SK-N-SH treated with all-trans-retinoic acid at 6 μM for 48 hours (cell line): ENCODE results near the gene REXO2.

ENCODE experiments used
- ATAC-seq: fragments of 200-7000 bp; cut with Tn5 transposase; 3 replicates; pipeline ENCODE4 v1.9.1; 2020; ENCODE audit warnings: mild to moderate bottlenecking, moderate library complexity
- ARNTL ChIP-seq: fragments of 450-650 bp; formaldehyde crosslinking; IDR thresholded peaks from 2 replicates; pipeline ENCODE4 v1.5.0; 2020; ENCODE audit warnings: low read depth, mild to moderate bottlenecking, moderate library complexity, borderline replicate concordance
- BACH2 ChIP-seq: fragments of 250-450 bp; sonication (Bioruptor Pico); IDR thresholded peaks from 2 replicates; pipeline ENCODE4 v1.9.0; 2021; ENCODE audit warnings: mild to moderate bottlenecking, borderline replicate concordance
- CSDC2 ChIP-seq: fragments of 250-450 bp; sonication (Bioruptor Pico); IDR thresholded peaks from 2 replicates; pipeline ENCODE4 v1.5.0; 2020; ENCODE audit warnings: mild to moderate bottlenecking, moderate library complexity
- CSRNP3 ChIP-seq: fragments of 250-450 bp; sonication (Bioruptor Pico); IDR thresholded peaks from 2 replicates; pipeline ENCODE4 v1.5.1; 2021; ENCODE audit warnings: mild to moderate bottlenecking, moderate library complexity
- ESRRG ChIP-seq: fragments of 250-450 bp; sonication (Bioruptor Pico); IDR thresholded peaks from 2 replicates; pipeline ENCODE4 v1.6.1; 2021; ENCODE audit warnings: mild to moderate bottlenecking
- GLIS3 ChIP-seq: fragments of 250-450 bp; sonication (Bioruptor Pico); IDR thresholded peaks from 2 replicates; pipeline ENCODE4 v1.5.0; 2020; ENCODE audit warnings: mild to moderate bottlenecking, moderate library complexity
- ISL1 ChIP-seq: fragments of 250-450 bp; sonication (Bioruptor Pico); IDR thresholded peaks from 2 replicates; pipeline ENCODE4 v2.1.2; 2022; ENCODE audit warnings: mild to moderate bottlenecking, moderate library complexity
- OSR1 ChIP-seq: fragments of 250-450 bp; sonication (Bioruptor Pico); IDR thresholded peaks from 2 replicates; pipeline ENCODE4 v1.8.0; 2022; ENCODE audit warnings: moderate library complexity, mild to moderate bottlenecking, inconsistent platforms
- PATZ1 ChIP-seq: fragments of 250-450 bp; sonication (Bioruptor Pico); IDR thresholded peaks from 2 replicates; pipeline ENCODE4 v1.8.0; 2020; ENCODE audit warnings: mild to moderate bottlenecking, moderate library complexity, borderline replicate concordance
- POU6F1 ChIP-seq: fragments of 250-450 bp; sonication (Bioruptor Pico); IDR thresholded peaks from 2 replicates; pipeline ENCODE4 v1.8.0; 2021; ENCODE audit warnings: low read depth, mild to moderate bottlenecking, moderate library complexity, borderline replicate concordance
- PPARA ChIP-seq: fragments of 250-450 bp; sonication (Bioruptor Pico); IDR thresholded peaks from 2 replicates; pipeline ENCODE4 v1.5.0; 2020; ENCODE audit warnings: mild to moderate bottlenecking, borderline replicate concordance
- RARB ChIP-seq: fragments of 250-450 bp; sonication (Bioruptor Pico); IDR thresholded peaks from 2 replicates; pipeline ENCODE4 v1.8.0; 2021; ENCODE audit warnings: mild to moderate bottlenecking, moderate library complexity
- TOX ChIP-seq: fragments of 250-450 bp; sonication (Bioruptor Pico); IDR thresholded peaks from 2 replicates; pipeline ENCODE4 v1.8.0; 2021; ENCODE audit warnings: mild to moderate bottlenecking, moderate library complexity, borderline replicate concordance
- TSHZ2 ChIP-seq: fragments of 250-450 bp; sonication (Bioruptor Pico); IDR thresholded peaks from 2 replicates; pipeline ENCODE4 v1.5.0; 2020; ENCODE audit warnings: mild to moderate bottlenecking, moderate library complexity
- ZC3H10 ChIP-seq: fragments of 250-450 bp; sonication (Bioruptor Pico); IDR thresholded peaks from 2 replicates; pipeline ENCODE4 v1.5.1; 2021; ENCODE audit warnings: mild to moderate bottlenecking, moderate library complexity
- ZFP3 ChIP-seq: fragments of 250-450 bp; sonication (Bioruptor Pico); IDR thresholded peaks from 2 replicates; pipeline ENCODE4 v1.5.0; 2020; ENCODE audit warnings: mild to moderate bottlenecking, moderate library complexity
- ZFP30 ChIP-seq: fragments of 450-650 bp; formaldehyde crosslinking; IDR thresholded peaks from 2 replicates; pipeline ENCODE4 v1.5.0; 2022; ENCODE audit warnings: mild to moderate bottlenecking, moderate library complexity
- ZNF565 ChIP-seq: fragments of 450-650 bp; formaldehyde crosslinking; conservative IDR thresholded peaks from 2 replicates; pipeline ENCODE4 v1.5.0; 2020; ENCODE audit warnings: low read depth, mild to moderate bottlenecking, moderate library complexity
- ZNF70 ChIP-seq: fragments of 450-650 bp; formaldehyde crosslinking; IDR thresholded peaks from 2 replicates; pipeline ENCODE4 v1.5.0; 2020; ENCODE audit warnings: mild to moderate bottlenecking, moderate library complexity
- ZNF8 ChIP-seq: fragments of 450-650 bp; formaldehyde crosslinking; IDR thresholded peaks from 2 replicates; pipeline ENCODE4 v1.5.0; 2020; ENCODE audit warnings: mild to moderate bottlenecking, moderate library complexity

REXO2 gene

DNA sequence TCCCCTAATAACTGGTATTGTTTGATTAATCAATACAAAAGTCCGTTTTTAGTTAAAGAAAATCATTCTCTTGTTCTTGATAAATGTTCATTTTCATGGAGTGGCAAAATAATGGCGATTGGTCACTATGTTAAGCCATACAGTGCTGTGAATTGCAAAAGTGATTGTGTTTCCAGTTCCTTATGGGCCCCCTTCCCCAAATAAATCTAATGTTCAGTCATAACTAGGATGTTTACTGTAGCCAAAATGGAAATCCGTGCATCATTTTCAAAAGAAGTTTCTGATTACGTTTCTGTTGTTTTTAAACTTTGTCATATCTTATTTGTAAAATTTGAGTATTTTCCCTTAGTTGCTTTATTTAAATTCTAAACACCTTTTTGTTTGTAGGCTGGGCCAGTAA, 38.0 kb upstream of the REXO2 start (continued):
- no peak for TF ChIP-seq PATZ1 (CRISPR knock-in tag)
- no peak for TF ChIP-seq ZNF70 (CRISPR knock-in tag)

- ATAC-seq, result no peak
- no peak for TF ChIP-seq CSDC2 (CRISPR knock-in tag)
- no peak for TF ChIP-seq GLIS3 (CRISPR knock-in tag)
- no peak for TF ChIP-seq POU6F1 (CRISPR knock-in tag)
- no peak for TF ChIP-seq ZFP30 (CRISPR knock-in tag)
- no peak for TF ChIP-seq TSHZ2 (CRISPR knock-in tag)
- TF ChIP-seq BACH2 (CRISPR knock-in tag), result no peak
- no peak for TF ChIP-seq PATZ1 (CRISPR knock-in tag)
- no peak for TF ChIP-seq ZFP3
- no peak for TF ChIP-seq ZNF565
- TF ChIP-seq TOX (CRISPR knock-in tag), result no peak
- TF ChIP-seq ISL1 (CRISPR knock-in tag), result no peak
- TF ChIP-seq ESRRG (CRISPR knock-in tag), result no peak
- no peak for TF ChIP-seq ZC3H10 (CRISPR knock-in tag)
These were observed 26.3 kb upstream of the REXO2 start for GRCh38 chr11:114412946-114413345.

GRCh38 chr11:114413958-114414357, 25.3 kb upstream of the REXO2 start:
- ATAC-seq, result no peak
- TF ChIP-seq OSR1 (CRISPR knock-in tag), result no peak

DNA sequence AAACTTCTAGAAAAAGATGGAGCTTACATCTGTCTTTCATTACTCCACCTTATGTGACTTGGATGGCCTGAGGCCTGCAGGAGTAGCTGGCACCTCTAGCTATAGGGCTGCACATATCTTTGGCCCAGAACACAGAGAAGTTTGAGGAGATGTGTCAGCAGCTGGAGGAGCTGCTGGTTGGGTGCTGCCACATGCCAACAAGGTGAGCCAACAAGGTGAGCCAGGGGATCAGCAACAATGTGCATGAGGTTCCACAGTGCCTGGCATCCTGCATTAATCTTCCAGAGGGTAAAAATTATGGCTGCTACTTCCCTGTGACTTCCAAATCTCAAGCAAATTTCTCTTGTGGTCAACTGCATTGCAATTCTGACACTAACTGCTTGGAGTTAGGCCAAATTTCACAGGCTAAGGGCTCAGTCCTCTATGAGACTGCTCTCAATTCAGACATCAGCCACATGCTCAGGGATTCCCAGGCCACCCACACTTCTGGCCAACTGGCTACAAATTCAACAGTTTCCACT, 22.8 kb upstream of the REXO2 start:
- no peak for ATAC-seq

More for the DNA sequence above, 22.8 kb upstream of the REXO2 start:
- TF ChIP-seq CSDC2 (CRISPR knock-in tag), result no peak
- no peak for TF ChIP-seq TSHZ2 (CRISPR knock-in tag)
- no peak for TF ChIP-seq ISL1 (CRISPR knock-in tag)
- no peak for TF ChIP-seq CSRNP3 (CRISPR knock-in tag)
- no peak for TF ChIP-seq ESRRG (CRISPR knock-in tag)
- TF ChIP-seq PATZ1 (CRISPR knock-in tag), result no peak
- TF ChIP-seq ZFP30 (CRISPR knock-in tag), result no peak
- TF ChIP-seq PPARA (CRISPR knock-in tag), result no peak
- no peak for TF ChIP-seq RARB
- TF ChIP-seq ARNTL (CRISPR knock-in tag), result no peak
- no peak for TF ChIP-seq OSR1 (CRISPR knock-in tag)
- no peak for TF ChIP-seq ZNF8 (CRISPR knock-in tag)
- TF ChIP-seq ZNF70 (CRISPR knock-in tag), result no peak
- TF ChIP-seq, all 23 proteins: peak for 0
